Caco-2 (cell line): ENCODE results near the gene RPS27L. TPM values are rescaled to one million over a fixed set of nuclear protein-coding genes. Genes with fewer than 3 reads are reported as not detected.
"Not testable (repeated sequence)": the region's sequence is repeated elsewhere in the genome, so short reads cannot be mapped to it uniquely, and the experiment has no call there.

Experiments used
- BruUV-seq: library from RNA; stranded (reverse); fragments of 400-500 nt; replicated peaks from 2 replicates; lab custom pipeline; 2021; lab: Mats Ljungman, UMichigan
- CTCF ChIA-PET: fragments of 300-600 bp; sonication (Branson Sonifier 250); formaldehyde crosslinking; loops from one replicate; lab custom pipeline; 2022; ENCODE audit warnings: antibody characterized with exemption; lab: Charles Lee
- POLR2A ChIA-PET: fragments of 300-600 bp; sonication (Branson Sonifier 250); formaldehyde crosslinking; loops from one replicate; lab custom pipeline; 2022; ENCODE audit warnings: antibody characterized with exemption; lab: Charles Lee
- DNase-seq, 2 experiments: peaks; one replicate each; pipeline versions ENCODE4 v3.0.0 to v3.0.0-alpha.2; 2020 to 2022
- H3K27me3 ChIP-seq: replicated peaks from 2 replicates; pipeline ENCODE4 v1.6.0; 2011; ENCODE audit warnings: low read length; ENCODE audit not compliant: control insufficient read depth, insufficient read depth
- H3K36me3 ChIP-seq: 2 replicates; pipeline ENCODE4 v1.5.1; 2011; ENCODE audit warnings: low read length; ENCODE audit not compliant: control insufficient read depth, insufficient read depth
- H3K4me1 ChIP-seq: fragments of 250-450 bp; sonication (Bioruptor Pico); 2 replicates; pipeline ENCODE4 v1.5.1; 2020; ENCODE audit warnings: mild to moderate bottlenecking
- H3K4me3 ChIP-seq: 2 replicates; pipeline ENCODE4 v1.5.1; 2011; ENCODE audit warnings: low read depth, mild to moderate bottlenecking, control low read depth, low read length
- H3K9me3 ChIP-seq: fragments of 250-450 bp; sonication (Bioruptor Pico); 2 replicates; pipeline ENCODE4 v1.5.1; 2020; ENCODE audit warnings: mild to moderate bottlenecking, moderate library complexity
- H3K27ac Mint-ChIP-seq: one replicate; pipeline ENCODE4 v1.8.0; 2022; ENCODE audit warnings: mixed read lengths; ENCODE audit not compliant: unreplicated experiment
- H3K27me3 Mint-ChIP-seq: one replicate; pipeline ENCODE4 v1.8.0; 2022; ENCODE audit warnings: mixed read lengths; ENCODE audit not compliant: insufficient read depth, unreplicated experiment
- H3K36me3 Mint-ChIP-seq: one replicate; pipeline ENCODE4 v1.8.0; 2022; ENCODE audit warnings: mild to moderate bottlenecking, mixed read lengths; ENCODE audit not compliant: insufficient read depth, unreplicated experiment
- H3K4me1 Mint-ChIP-seq: one replicate; pipeline ENCODE4 v1.8.0; 2022; ENCODE audit warnings: low read depth, mixed read lengths; ENCODE audit not compliant: unreplicated experiment
- H3K4me3 Mint-ChIP-seq: one replicate; pipeline ENCODE4 v1.8.0; 2022; ENCODE audit warnings: mild to moderate bottlenecking, moderate library complexity, mixed read lengths; ENCODE audit not compliant: unreplicated experiment
- H3K9me3 Mint-ChIP-seq: one replicate; pipeline ENCODE4 v1.8.0; 2022; ENCODE audit warnings: mixed read lengths; ENCODE audit not compliant: unreplicated experiment
- CTCF ChIP-seq, 2 experiments: fragments of 200-600 bp in 1 of 2; IDR thresholded peaks; 1 replicate in 1 of 2; 2 replicates in 1 of 2; pipeline versions ENCODE4 v1.5.1 to v1.8.0; 2011 to 2022; ENCODE audit warnings: antibody characterized with exemption in 1 of 2, control low read depth in 1 of 2, inconsistent platforms in 1 of 2, low read depth in 1 of 2, low read length in 1 of 2, mild to moderate bottlenecking in 1 of 2, moderate library complexity in 1 of 2; ENCODE audit not compliant: insufficient read depth in 1 of 2, severe bottlenecking in 1 of 2, unreplicated experiment in 1 of 2
- intact Hi-C: fragments of 100-400 bp; cut with micrococcal nuclease; formaldehyde crosslinking; loops from one replicate; pipeline ENCODE4 v1.10.0; 2022; ENCODE audit not compliant: unreplicated experiment
- total RNA-seq: library from RNA; stranded (reverse); gene quantifications from 2 replicates; pipeline ENCODE4 v1.2.3, GENCODE V29; 2022

RPS27L gene
- total RNA-seq, 1 experiment from 2014 or later, result 73.0 TPM

GRCh38 chr15:63103416-63103815 lies 53.9 kb downstream of the RPS27L start:
- Histone ChIP-seq H3K9me3 (no peaks in the 10 kb centered on the region), H3K4me1 (no peaks in the 10 kb centered on the region), H3K36me3 (no peaks in the 10 kb centered on the region), H3K4me3 (no peak overlapping the region), H3K27me3 (no peaks in the 10 kb centered on the region)
- Mint-ChIP-seq H3K4me1 (no peaks in the 10 kb centered on the region), H3K9me3 (no peaks in the 10 kb centered on the region), H3K27me3 (no peaks in the 10 kb centered on the region), H3K27ac (no peak overlapping the region), H3K36me3 (no peaks in the 10 kb centered on the region), H3K4me3 (no peak overlapping the region)
- CTCF ChIA-PET, result interaction anchor here (1.0 kb wide), 1 partner anchor 55 kb away, joined by 4 read pairs; no protein-coding TSS in a partner anchor
- DNase-seq, result no peak
- TF ChIP-seq CTCF (IDR thresholded peaks at IDR 0.05; ENCODE audit: insufficient read depth in 1 of 2, low read depth in 1 of 2, low read length in 1 of 2, severe bottlenecking in 1 of 2, unreplicated experiment in 1 of 2), result no peak
- no TSS peak for BruUV-seq
- POLR2A ChIA-PET, result no interaction called here
- intact Hi-C loops, result no loop called here

- POLR2A ChIA-PET, result interaction anchor here (0.6 kb wide), 1 partner anchor 51 kb away, joined by 5 read pairs; no protein-coding TSS in a partner anchor
- H3K9me3 Mint-ChIP-seq, H3K36me3 ChIP-seq, H3K9me3 ChIP-seq, H3K27me3 Mint-ChIP-seq, H3K4me1 ChIP-seq, H3K36me3 Mint-ChIP-seq, BruUV-seq, H3K27me3 ChIP-seq, H3K4me1 Mint-ChIP-seq, H3K4me3 ChIP-seq, DNase-seq, CTCF ChIA-PET, H3K4me3 Mint-ChIP-seq, H3K27ac Mint-ChIP-seq: not testable (repeated sequence)
- intact Hi-C loops, result loop anchor here (10.0 kb wide), 1 partner anchor 255 kb away; no protein-coding TSS in a partner anchor
These were observed 57.7 kb downstream of the RPS27L start for GRCh38 chr15:63099581-63099980.

- H3K4me1 Mint-ChIP-seq, H3K9me3 Mint-ChIP-seq: not testable (repeated sequence)
These were observed 58.4 kb downstream of the RPS27L start for GRCh38 chr15:63098901-63099300.

More at GRCh38 chr15:63098901-63099300, 58.4 kb downstream of the RPS27L start:
- H3K36me3 ChIP-seq, DNase-seq, H3K27ac Mint-ChIP-seq, CTCF ChIA-PET, POLR2A ChIA-PET, H3K27me3 Mint-ChIP-seq, H3K4me3 ChIP-seq, H3K4me3 Mint-ChIP-seq, H3K4me1 ChIP-seq, H3K9me3 ChIP-seq, H3K36me3 Mint-ChIP-seq, H3K27me3 ChIP-seq, BruUV-seq: not testable (repeated sequence)
- intact Hi-C loops, result loop anchor here (10.0 kb wide), 1 partner anchor 254 kb away; no protein-coding TSS in a partner anchor

Other genes with a start within 250 kb of the RPS27L start
- gene TPM1, start 114.7 kb downstream of the RPS27L start, total RNA-seq, result 193 and 209 TPM in 2 replicates
- 8.4 and 8.8 TPM in 2 replicates for gene LACTB, start 35.6 kb downstream of the RPS27L start, total RNA-seq
- gene RAB8B, start 32.1 kb upstream of the RPS27L start, total RNA-seq, result 17.3 and 18.2 TPM in 2 replicates
- gene APH1B, start 120.1 kb upstream of the RPS27L start, total RNA-seq, result 17.3 and 20.3 TPM in 2 replicates
- 1.0 and 1.3 TPM in 2 replicates for gene CA12, start 224.4 kb upstream of the RPS27L start, total RNA-seq